Gastrocnemius medialis (tissue), 4 donors: Measurements from ENCODE around the gene CEACAM19.

Experiments used
- CTCF ChIP-seq, 5 experiments: fragments of 450-650 bp in 3 of 5; fragments of 200-600 bp in 2 of 5; sonication (generic) in 2 of 5; IDR thresholded peaks in 4 of 5; conservative IDR thresholded peaks in 1 of 5; 1 replicate in 4 of 5; 2 replicates in 1 of 5; pipeline ENCODE4 v1.5.1; 2016 to 2019; ENCODE audit warnings: antibody characterized with exemption in 5 of 5, mild to moderate bottlenecking in 3 of 5, moderate library complexity in 3 of 5
- POLR2A ChIP-seq, 2 donors: fragments of 450-650 bp; IDR thresholded peaks; one replicate each; pipeline ENCODE4 v1.6.1; 2017; ENCODE audit warnings: antibody characterized with exemption in 2 of 2, mild to moderate bottlenecking in 2 of 2, moderate library complexity in 2 of 2

DNA sequence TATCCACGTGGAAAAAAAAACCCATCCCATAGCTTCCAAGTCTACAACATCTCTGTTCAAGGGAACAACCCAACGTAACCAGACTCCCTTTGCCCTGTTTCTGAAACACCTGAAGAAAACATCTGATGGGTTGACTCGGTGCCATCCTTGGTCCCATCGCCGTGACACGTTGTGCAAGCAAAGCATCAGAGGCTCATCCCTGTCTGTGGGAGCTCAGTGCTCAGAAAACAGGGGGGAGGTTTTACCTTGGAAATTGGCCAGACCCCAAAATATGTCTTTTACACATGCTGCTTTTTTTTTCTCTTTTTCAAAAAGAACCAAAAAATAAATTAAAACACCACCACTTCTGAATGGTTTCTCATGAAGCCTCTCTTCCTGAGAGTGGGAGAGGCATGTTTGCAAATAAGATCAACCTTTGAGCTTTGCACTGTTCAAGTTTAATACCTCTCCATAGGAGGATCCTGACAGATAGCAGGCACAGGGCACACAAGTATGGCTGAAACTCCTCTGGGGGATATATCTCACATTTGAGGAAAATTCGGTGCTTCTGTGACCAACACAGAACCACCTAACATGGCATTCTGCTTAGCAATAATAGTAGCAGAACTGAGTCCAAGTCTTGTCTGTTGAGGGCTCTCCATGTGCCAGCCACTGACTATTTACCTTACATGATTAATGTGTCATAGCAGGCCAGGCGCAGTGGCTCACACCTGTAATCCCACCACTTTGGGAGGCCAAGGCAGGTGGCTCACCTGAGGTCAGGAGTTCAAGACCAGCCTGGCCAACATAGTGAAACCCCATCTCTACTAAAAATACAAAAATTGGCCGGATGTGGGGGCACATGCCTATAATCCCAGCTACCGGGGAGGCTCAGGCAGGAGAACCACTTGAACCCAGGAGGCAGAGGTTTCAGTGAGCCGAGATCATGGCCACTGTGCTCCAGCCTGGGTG is 34.6 kb upstream of the CEACAM19 start:
- TF ChIP-seq CTCF (IDR thresholded peaks at IDR 0.05 in 4 of 5, conservative IDR thresholded peaks at IDR 0.05 in 1 of 5): no peak
- TF ChIP-seq POLR2A (IDR thresholded peaks at IDR 0.05): no peak
